ENCODE results near the gene TMEM204.

Gene TMEM204

DNA sequence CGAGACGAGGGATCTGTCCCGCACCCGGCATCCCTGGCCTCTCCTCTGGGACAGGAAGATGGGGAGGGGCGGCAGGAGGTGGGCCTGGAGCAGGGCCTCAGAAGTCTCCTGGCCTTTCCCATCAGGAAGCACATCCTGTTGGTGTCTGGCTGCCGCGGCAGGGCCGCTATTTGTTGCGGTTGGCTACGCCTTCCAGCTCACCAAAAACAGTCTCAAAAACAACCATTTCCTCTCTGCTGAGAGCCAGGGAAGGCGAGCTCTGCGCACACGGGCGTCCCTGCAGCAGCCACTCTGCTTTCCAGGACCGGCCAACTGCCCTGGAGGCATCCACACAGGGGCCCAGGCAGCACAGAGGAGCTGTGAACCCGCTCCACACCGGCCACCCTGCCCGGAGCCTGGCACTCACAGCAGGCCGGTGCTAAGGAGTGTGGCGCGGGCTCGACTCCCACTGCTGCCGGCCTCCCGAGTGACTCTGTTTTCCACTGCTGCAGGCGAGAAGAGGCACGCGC, at the start of gene TMEM204:
Gene TMEM204 (plus strand): TSS at position 224 of the 509 bp plus-strand sequence. CDS start 610 bp downstream, outside the sequence.
- Histone ChIP-seq H3K36me3 (ENCODE audit: control insufficient read depth, insufficient read depth, low read length) (no peaks in the 10 kb centered on the region), H3K4me3 (ENCODE audit: low read length) (no peak within 1 kb of the TSS), H3K9me3 (ENCODE audit: control insufficient read depth, low read length) (no peaks in the 10 kb centered on the region), H3K27me3 (ENCODE audit: control insufficient read depth, insufficient read depth, low read length) (no peaks in the 10 kb centered on the region), H3K4me1 (ENCODE audit: control insufficient read depth, insufficient read depth, low read length) (peaks cover 17% of the 10 kb centered on the region), H3K9ac (ENCODE audit: low read length) (peak within 1 kb of the TSS; percentile 55)

DNA sequence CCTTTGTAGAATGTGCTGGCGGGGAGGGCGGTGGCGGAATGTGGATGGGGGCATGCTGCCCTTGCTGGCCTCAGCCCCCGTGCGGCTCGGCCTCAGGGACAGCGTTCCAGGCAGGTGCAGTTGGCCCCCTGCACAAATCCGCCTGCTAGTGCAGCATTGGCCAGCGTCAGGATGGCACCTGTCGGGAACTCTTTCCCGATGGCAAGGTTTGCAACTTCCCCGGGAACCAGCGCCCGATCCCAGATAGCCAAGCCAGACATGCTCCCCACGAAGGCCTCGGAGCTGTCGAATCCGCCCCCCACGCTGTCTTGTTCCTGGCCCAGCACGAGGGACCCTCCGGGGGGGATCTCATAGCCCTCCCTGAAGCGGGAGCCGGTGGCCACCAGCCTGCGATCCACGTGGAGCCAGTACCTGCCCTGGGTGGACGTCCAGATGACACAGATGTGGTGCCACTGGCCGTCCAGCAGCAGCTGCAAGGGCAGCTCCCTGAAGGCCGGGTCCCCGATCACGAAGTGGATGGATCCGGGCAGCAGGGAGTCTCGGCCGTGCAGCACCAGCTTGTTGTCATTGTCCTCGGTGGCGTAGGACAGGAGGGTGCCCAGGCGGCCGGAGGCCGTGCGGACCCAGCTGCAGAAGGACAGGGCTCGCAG, 47.5 kb upstream of the TMEM204 start:
- Histone ChIP-seq H3K36me3 (ENCODE audit: control insufficient read depth, insufficient read depth, low read length) (no peaks in the 10 kb centered on the region), H3K27me3 (ENCODE audit: control insufficient read depth, insufficient read depth, low read length) (peaks cover 5% of the 10 kb centered on the region), H3K4me3 (ENCODE audit: low read length) (no peak overlapping the region), H3K9me3 (ENCODE audit: control insufficient read depth, low read length) (no peaks in the 10 kb centered on the region), H3K4me1 (ENCODE audit: control insufficient read depth, insufficient read depth, low read length) (no peaks in the 10 kb centered on the region), H3K9ac (ENCODE audit: low read length) (no peak overlapping the region)

DNA sequence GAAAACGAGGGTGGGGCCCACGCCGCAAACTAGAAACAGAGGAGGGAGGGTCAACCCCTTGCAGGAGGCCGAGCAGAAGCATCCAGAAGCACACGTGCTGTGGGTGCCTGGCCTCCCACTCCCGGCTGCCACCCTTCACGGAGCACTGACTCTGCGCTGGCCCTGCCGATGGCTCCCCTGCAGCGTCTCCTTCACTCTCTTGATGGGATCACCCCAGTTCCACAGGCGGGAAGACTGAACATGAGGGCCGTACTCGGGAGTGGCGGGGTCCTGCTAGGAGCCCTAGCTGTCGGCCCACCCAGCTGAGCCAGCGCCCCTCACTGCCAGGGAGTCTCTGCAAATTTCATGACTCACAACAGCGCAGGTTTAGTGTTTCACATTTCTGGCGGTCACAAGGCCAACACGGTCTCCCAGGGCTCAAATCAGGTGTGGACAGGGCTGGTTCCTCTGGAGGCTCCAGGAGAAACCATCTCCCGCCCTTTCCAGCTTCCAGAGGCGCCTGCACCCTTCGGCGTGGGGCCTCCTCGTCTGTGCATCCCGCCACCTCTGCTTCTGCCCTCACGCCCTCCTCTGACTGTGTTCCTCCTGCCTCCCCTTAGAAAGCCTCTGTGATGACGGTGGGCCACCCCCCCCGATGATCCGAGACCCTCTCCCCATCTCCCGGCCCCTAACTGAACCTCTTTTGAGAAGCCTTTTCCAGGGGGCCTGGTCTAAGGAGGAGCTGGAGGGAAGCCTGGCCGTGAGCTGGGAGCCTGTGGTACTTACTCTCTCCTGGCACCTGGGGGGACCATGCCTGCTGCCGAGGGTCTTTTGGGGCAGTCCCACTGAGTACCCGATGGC, 46.7 kb upstream of the TMEM204 start:
- Histone ChIP-seq H3K4me1 (ENCODE audit: control insufficient read depth, insufficient read depth, low read length) (no peaks in the 10 kb centered on the region), H3K36me3 (ENCODE audit: control insufficient read depth, insufficient read depth, low read length) (no peaks in the 10 kb centered on the region), H3K4me3 (ENCODE audit: low read length) (no peak overlapping the region), H3K27me3 (ENCODE audit: control insufficient read depth, insufficient read depth, low read length) (peaks cover 5% of the 10 kb centered on the region), H3K9me3 (ENCODE audit: control insufficient read depth, low read length) (no peaks in the 10 kb centered on the region), H3K9ac (ENCODE audit: low read length) (no peak overlapping the region)

- H3K4me1 ChIP-seq (ENCODE audit: control insufficient read depth, insufficient read depth, low read length), result peaks cover 3% of the 10 kb centered on the region
- no peaks in the 10 kb centered on the region for H3K9me3 ChIP-seq (ENCODE audit: control insufficient read depth, low read length)
- no peak overlapping the region for H3K9ac ChIP-seq (ENCODE audit: low read length)
- H3K27me3 ChIP-seq (ENCODE audit: control insufficient read depth, insufficient read depth, low read length), result peaks cover under 1% of the 10 kb centered on the region
- H3K36me3 ChIP-seq (ENCODE audit: control insufficient read depth, insufficient read depth, low read length), result no peaks in the 10 kb centered on the region
- H3K4me3 ChIP-seq (ENCODE audit: low read length), result no peak overlapping the region
Measured at GRCh38 chr16:1487395-1488053, 45.9 kb upstream of the TMEM204 start.

DNA sequence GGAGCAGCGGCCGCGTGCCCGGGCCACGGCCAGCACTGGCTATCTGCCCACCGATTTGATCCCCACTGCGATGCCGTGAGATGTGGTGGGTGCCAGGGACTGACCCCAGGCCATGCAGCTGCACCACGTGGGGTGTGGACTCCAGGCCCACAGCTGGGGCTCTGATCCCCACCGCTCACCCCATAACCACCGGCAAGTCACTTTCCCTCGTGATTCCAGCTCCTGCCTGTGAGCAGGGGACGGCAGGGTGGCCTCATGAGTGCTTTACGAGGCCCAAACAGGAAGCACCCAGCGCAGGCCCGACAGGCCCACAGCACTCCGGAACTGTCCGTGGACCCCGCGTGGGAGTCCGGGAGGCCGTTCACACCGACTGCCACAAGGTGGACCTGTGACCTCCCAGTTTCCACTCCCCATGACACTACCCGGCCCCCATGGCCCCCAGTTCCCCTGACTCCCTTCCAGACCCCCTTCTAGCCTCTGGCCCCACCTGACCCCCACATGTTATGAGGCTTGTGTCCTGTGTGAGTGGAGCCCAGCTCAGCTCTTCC, 45.3 kb upstream of the TMEM204 start:
- Histone ChIP-seq H3K27me3 (ENCODE audit: control insufficient read depth, insufficient read depth, low read length) (no peaks in the 10 kb centered on the region), H3K9me3 (ENCODE audit: control insufficient read depth, low read length) (no peaks in the 10 kb centered on the region), H3K4me1 (ENCODE audit: control insufficient read depth, insufficient read depth, low read length) (peaks cover 8% of the 10 kb centered on the region), H3K36me3 (ENCODE audit: control insufficient read depth, insufficient read depth, low read length) (no peaks in the 10 kb centered on the region), H3K9ac (ENCODE audit: low read length) (no peak overlapping the region), H3K4me3 (ENCODE audit: low read length) (no peak overlapping the region)

DNA sequence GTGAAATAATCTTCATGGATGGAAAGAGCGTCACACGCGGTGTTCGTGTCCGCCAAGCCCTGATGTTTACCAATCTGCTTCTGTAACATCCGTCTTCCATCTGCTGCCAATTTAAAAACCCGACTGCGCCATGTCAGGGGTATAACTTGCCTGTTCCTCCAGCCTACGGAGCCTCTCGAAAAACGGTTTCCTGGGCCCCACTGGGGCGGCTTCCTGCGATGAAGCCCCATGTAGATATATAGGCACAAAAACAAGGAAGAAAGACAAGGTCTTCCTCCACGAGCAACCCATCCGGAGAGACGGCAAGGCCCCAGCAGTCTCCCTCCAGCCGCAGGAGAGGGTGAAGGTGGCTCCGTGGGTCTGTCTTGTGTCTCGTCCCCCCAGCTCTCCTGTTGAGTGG, 44.8 kb upstream of the TMEM204 start, which contains the start of gene PTX4:
Gene PTX4 (minus strand): TSS at position 326 of the 400 bp plus-strand sequence. CDS start 35 bp downstream, at position 291.
- Histone ChIP-seq H3K4me3 (ENCODE audit: low read length) (no peak within 1 kb of the TSS), H3K9me3 (ENCODE audit: control insufficient read depth, low read length) (no peaks in the 10 kb centered on the region), H3K36me3 (ENCODE audit: control insufficient read depth, insufficient read depth, low read length) (no peaks in the 10 kb centered on the region), H3K27me3 (ENCODE audit: control insufficient read depth, insufficient read depth, low read length) (no peaks in the 10 kb centered on the region), H3K4me1 (ENCODE audit: control insufficient read depth, insufficient read depth, low read length) (peaks cover 8% of the 10 kb centered on the region), H3K9ac (ENCODE audit: low read length) (no peak within 1 kb of the TSS)

DNA sequence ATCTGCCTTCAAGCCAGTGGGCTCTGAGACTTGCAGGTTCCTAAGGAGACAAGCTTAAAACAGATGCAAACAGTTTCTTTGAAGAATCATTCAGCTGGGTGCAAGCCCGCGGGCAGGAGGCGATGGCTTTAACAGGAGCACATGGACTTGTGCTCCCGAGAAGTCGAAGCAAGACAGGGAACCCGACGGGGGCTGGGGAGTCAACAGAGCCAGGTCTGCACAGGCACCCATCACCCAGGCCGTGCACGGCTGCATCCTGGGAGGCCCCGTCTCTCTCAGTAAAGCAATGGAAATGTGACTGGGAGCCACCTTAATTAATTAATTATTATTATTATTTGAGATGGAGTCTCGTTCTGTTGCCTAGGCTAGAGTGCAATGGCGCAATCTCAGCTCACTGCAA, 44.4 kb upstream of the TMEM204 start:
- Histone ChIP-seq H3K4me3 (ENCODE audit: low read length) (no peak overlapping the region), H3K36me3 (ENCODE audit: control insufficient read depth, insufficient read depth, low read length) (no peaks in the 10 kb centered on the region), H3K27me3 (ENCODE audit: control insufficient read depth, insufficient read depth, low read length) (no peaks in the 10 kb centered on the region), H3K4me1 (ENCODE audit: control insufficient read depth, insufficient read depth, low read length) (peaks cover 12% of the 10 kb centered on the region), H3K9ac (ENCODE audit: low read length) (no peak overlapping the region), H3K9me3 (ENCODE audit: control insufficient read depth, low read length) (no peaks in the 10 kb centered on the region)

- Histone ChIP-seq H3K36me3 (ENCODE audit: control insufficient read depth, insufficient read depth, low read length) (no peaks in the 10 kb centered on the region), H3K4me3 (ENCODE audit: low read length) (no peak overlapping the region), H3K9me3 (ENCODE audit: control insufficient read depth, low read length) (no peaks in the 10 kb centered on the region), H3K4me1 (ENCODE audit: control insufficient read depth, insufficient read depth, low read length) (peaks cover 20% of the 10 kb centered on the region), H3K27me3 (ENCODE audit: control insufficient read depth, insufficient read depth, low read length) (no peaks in the 10 kb centered on the region), H3K9ac (ENCODE audit: low read length) (no peak overlapping the region)
Measured at GRCh38 chr16:1491327-1491726, 42.1 kb upstream of the TMEM204 start.

GRCh38 chr16:1492082-1492922, 41.2 kb upstream of the TMEM204 start:
- H3K9me3 ChIP-seq (ENCODE audit: control insufficient read depth, low read length), result no peaks in the 10 kb centered on the region
- H3K9ac ChIP-seq (ENCODE audit: low read length), result peak overlapping the region; percentile 80
- no peaks in the 10 kb centered on the region for H3K27me3 ChIP-seq (ENCODE audit: control insufficient read depth, insufficient read depth, low read length)
- no peaks in the 10 kb centered on the region for H3K36me3 ChIP-seq (ENCODE audit: control insufficient read depth, insufficient read depth, low read length)
- peak overlapping the region; percentile 75 for H3K4me3 ChIP-seq (ENCODE audit: low read length)
- peaks cover 20% of the 10 kb centered on the region for H3K4me1 ChIP-seq (ENCODE audit: control insufficient read depth, insufficient read depth, low read length)

GRCh38 chr16:1492923-1493745, 40.3 kb upstream of the TMEM204 start, which contains the start of gene TELO2:
Gene TELO2, plus strand, starts transcription at chr16:1493360. Its CDS starts 922 bp downstream, at chr16:1494282.
- Histone ChIP-seq H3K9me3 (ENCODE audit: control insufficient read depth, low read length) (no peaks in the 10 kb centered on the region), H3K9ac (ENCODE audit: low read length) (peak within 1 kb of the TSS; percentile 80), H3K4me3 (ENCODE audit: low read length) (peak within 1 kb of the TSS; percentile 75), H3K36me3 (ENCODE audit: control insufficient read depth, insufficient read depth, low read length) (no peaks in the 10 kb centered on the region), H3K4me1 (ENCODE audit: control insufficient read depth, insufficient read depth, low read length) (peaks cover 20% of the 10 kb centered on the region), H3K27me3 (ENCODE audit: control insufficient read depth, insufficient read depth, low read length) (no peaks in the 10 kb centered on the region)
